GM18870 (cell line): Measurements from ENCODE around the gene MSS51.
"Not testable (repeated sequence)": the region's sequence is repeated elsewhere in the genome, so short reads cannot be mapped to it uniquely, and the experiment has no call there.

ENCODE experiments used
- ATAC-seq: cut with Tn5 transposase; IDR thresholded peaks from one replicate; pipeline ENCODE4 v1.9.1; 2021; ENCODE audit warnings: moderate library complexity; ENCODE audit not compliant: unreplicated experiment

The MSS51 gene

DNA sequence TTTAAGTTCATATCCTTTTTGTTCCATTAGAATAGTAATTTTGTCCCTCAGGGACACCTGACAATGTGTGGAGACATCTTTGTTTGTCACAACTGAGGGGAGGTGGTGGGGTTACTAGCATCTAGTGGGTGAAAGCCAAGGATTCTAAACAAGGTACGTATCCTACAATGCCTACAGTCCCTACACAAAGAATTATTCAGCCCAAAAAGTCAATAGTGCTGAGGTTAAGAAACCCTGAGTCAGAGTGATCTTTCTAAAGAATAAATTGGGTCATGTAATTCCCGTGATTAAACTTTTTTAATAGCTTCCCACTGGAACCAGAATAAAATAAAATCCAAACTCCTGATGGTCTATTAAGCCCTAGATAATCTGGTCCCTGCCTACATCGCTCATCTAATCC lies 16.8 kb downstream of the MSS51 start:
- ATAC-seq, result no peak

- ATAC-seq, result no peak
Observed at GRCh38 chr10:73414230-73414945, 19.0 kb downstream of the MSS51 start.

- peak; percentile 63 for ATAC-seq
Observed at GRCh38 chr10:73413528-73414229, 19.7 kb downstream of the MSS51 start, which contains the start of gene ANXA7. Gene ANXA7 (minus strand): TSS chr10:73414058. CDS start chr10:73400856, 13,202 bp downstream.

- ATAC-seq, result no peak
Observed at GRCh38 chr10:73413108-73413527, 20.2 kb downstream of the MSS51 start.

- ATAC-seq, result no peak
Observed at GRCh38 chr10:73410897-73411296, 22.5 kb downstream of the MSS51 start.

DNA sequence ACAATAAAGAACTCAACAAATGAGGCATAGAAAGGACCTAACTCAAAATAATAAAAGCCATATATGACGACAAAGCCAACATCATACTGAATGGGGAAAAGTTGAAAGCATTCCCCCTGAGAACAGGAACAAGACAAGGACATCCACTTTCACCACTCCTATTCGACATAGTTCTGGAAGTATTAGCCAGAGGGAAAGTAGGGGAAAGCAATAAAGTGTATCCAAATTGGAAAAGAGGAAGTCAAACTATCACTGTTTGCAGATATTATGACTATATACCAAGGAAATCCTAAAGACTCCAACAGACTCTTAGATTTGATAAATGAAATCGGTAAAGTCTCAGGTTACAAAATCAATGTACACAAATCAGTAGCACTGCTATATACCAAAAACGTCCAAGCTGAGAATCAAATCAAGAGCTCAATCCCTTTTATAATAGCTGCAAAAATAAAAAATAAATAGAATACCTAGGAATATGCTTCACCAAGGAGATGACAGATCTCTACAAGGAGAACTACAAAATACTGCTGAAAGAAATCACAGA lies 24.3 kb downstream of the MSS51 start:
- ATAC-seq, result no peak

DNA sequence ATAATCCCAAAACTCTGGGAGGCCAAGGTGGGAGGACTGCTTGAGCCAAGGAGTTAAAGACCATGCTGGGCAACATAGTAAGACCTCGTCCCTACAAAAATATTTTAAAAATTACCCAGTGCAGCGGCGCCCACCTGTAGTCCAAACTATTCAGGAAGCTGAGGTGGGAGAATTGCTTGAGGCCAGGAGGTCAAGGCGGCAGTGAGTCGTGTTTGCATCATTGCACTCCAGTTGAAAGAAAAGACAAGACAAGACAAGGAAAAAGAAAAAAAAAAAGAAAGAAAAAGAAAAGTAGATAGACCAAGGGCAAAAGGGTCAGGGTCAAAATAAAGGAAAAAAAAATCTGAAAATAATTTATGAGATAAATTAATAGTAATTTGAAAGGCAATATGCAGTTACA lies 25.3 kb downstream of the MSS51 start:
- no peak for ATAC-seq

- ATAC-seq, result no peak
Observed at GRCh38 chr10:73407495-73407894, 25.9 kb downstream of the MSS51 start.

DNA sequence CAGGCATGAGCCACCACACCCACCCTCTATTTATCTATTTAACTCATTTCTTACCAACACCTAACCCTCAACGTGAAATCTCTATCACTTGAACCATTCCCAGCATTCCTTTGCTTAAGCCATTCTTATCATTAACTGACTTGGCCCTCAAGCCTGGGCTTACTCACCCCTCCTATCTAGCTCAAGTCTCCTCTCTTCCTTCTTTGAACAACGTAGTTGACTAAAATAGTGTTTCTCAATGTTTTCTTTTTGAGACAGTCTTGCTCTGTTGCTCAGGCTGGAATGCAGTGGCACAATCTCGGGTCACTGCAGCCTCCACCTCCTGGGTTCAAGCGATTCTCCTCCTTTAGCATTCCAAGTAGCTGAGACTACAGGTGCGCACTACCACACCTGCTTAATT lies 26.5 kb downstream of the MSS51 start:
- ATAC-seq, result no peak

DNA sequence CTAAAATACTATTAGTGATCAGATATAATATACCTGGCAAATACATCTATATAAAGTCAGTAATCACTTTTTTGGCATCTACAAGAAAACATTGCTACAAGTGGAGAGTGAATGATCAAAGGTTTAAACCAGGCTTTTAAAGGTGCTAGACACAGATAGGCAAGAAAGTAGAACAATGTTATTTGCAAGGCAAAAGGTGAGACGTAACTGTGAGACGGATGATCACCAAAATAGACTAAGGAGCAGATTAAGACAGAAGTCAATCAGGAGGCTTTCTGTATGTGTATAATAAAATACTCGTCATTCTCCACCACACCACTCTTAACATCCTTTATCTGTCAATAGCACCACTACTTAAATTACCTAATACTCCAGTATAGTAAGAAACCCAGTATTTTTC lies 27.8 kb downstream of the MSS51 start:
- no peak for ATAC-seq

GRCh38 chr10:73404690-73405089 lies 28.7 kb downstream of the MSS51 start:
- ATAC-seq, result no peak

DNA sequence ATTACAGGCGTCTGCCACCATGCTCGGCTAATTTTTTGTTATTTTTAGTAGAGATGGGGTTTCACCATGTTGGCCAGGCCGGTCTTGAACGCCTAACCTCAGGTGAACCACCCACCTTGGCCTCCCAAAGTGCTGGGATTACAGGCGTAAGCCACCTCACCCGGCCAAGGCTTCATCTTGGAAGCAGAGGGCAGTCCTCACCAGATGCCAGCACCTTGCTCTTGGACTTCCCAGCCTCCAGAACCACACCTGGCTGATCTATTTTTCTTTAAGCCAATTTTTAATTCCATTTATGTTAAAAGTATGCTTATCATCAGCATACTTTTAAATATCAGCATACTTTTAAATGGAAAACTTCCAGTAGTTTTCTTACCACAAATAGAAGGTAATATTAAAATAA lies 31.7 kb downstream of the MSS51 start:
- no peak for ATAC-seq

DNA sequence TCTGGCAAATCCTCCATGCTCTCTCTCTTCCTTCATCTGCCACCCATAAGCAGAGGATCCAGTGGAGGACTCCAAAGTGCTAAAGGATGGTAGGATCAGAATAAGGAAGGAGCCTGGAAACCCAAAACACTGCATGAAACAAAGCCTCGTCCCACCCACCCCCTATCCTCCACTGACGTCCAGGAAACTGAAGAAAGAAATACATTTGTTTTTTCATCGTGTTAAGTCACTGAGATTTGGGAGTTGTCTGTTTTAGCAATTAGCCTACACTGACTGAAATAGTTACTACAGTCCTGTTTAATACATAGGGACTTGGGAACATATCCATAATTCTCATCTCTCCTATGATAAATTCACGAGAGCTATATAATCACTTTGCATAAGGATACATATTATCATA lies 34.3 kb downstream of the MSS51 start:
- no peak for ATAC-seq

GRCh38 chr10:73398024-73398423 lies 35.3 kb downstream of the MSS51 start:
- no peak for ATAC-seq

GRCh38 chr10:73394325-73394724 lies 39.0 kb downstream of the MSS51 start:
- not testable (repeated sequence) for ATAC-seq

GRCh38 chr10:73388228-73388627 lies 45.1 kb downstream of the MSS51 start:
- ATAC-seq, result no peak

- ATAC-seq, result no peak
Observed at GRCh38 chr10:73386583-73386982, 46.8 kb downstream of the MSS51 start.

DNA sequence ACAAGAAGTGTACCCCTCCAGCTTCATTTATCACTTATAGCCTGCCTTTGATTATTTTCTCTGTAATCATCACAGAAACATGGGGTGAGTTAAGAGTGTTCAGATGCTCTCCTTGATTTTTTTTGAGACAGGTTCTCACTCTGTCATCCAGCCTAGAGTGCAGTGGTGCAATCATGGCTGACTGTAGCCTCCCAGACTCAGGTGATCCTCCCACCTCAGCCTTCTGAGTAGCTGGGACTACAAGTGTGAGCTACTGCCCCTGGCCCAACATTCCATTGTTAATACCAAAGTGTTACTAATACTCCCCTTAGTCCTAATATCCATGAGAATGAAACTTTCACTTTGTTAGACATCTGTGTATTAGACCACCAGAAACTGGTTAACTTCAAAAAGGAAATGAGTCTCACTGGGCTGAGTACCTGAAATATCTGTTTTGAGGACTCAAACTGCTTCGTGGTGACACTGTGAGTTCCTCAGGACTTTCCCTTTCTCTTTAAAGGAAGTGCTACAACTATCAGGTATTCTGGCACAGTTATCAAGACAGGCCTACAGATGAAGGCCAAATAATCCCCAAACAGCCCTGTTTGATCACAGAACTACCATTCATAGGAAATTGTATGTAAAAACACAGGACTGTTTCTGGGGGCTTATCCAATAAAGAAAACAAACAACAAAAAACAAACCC lies 54.2 kb downstream of the MSS51 start:
- ATAC-seq, result no peak

GRCh38 chr10:73376679-73377078 lies 56.7 kb downstream of the MSS51 start:
- no peak for ATAC-seq
